A673 (cell line): Measurements from ENCODE around the gene PREX1. TPM values are rescaled to one million over a fixed set of nuclear protein-coding genes. Genes with fewer than 3 reads are reported as not detected.

Source experiments
- BruUV-seq: library from RNA; stranded (reverse); fragments of 400-500 nt; replicated peaks from 2 replicates; lab custom pipeline; 2021; lab: Mats Ljungman, UMichigan
- CTCF ChIA-PET: fragments of 300-600 bp; sonication (Branson Sonifier 250); formaldehyde crosslinking; loops from one replicate; lab custom pipeline; 2022; ENCODE audit warnings: antibody characterized with exemption; lab: Charles Lee
- POLR2A ChIA-PET: fragments of 300-600 bp; sonication (Branson Sonifier 250); formaldehyde crosslinking; loops from one replicate; lab custom pipeline; 2022; ENCODE audit warnings: antibody characterized with exemption; ENCODE audit not compliant: low non-redundant PET; lab: Charles Lee
- DNase-seq: peaks from one replicate; pipeline ENCODE4 v3.0.0-alpha.2; 2015; ENCODE audit warnings: low spot score
- H3K27ac ChIP-seq: fragments of 200-600 bp; sonication (generic); 2 replicates; pipeline ENCODE4 v1.5.1; 2016; ENCODE audit warnings: mixed run types, low read depth, mild to moderate bottlenecking, mixed read lengths, antibody characterized with exemption, low read length; ENCODE audit not compliant: poor library complexity, severe bottlenecking
- H3K27me3 ChIP-seq: fragments of 200-600 bp; sonication (generic); replicated peaks from 2 replicates; pipeline ENCODE4 v1.6.1; 2017; ENCODE audit warnings: mixed run types, low read depth, mild to moderate bottlenecking, mixed read lengths, antibody characterized with exemption, low read length; ENCODE audit not compliant: insufficient read depth, poor library complexity
- H3K36me3 ChIP-seq: fragments of 200-600 bp; sonication (generic); 2 replicates; pipeline ENCODE4 v1.6.1; 2016; ENCODE audit warnings: mixed run types, mild to moderate bottlenecking, mixed read lengths, antibody characterized with exemption, low read length; ENCODE audit not compliant: insufficient read depth, poor library complexity, severe bottlenecking
- H3K4me1 ChIP-seq: fragments of 200-600 bp; sonication (generic); 2 replicates; pipeline ENCODE4 v1.6.1; 2017; ENCODE audit warnings: mixed run types, mild to moderate bottlenecking, mixed read lengths, antibody characterized with exemption, low read length; ENCODE audit not compliant: insufficient read depth, poor library complexity, severe bottlenecking
- H3K4me3 ChIP-seq: fragments of 200-600 bp; sonication (generic); 2 replicates; pipeline ENCODE4 v1.5.1; 2016; ENCODE audit warnings: low read depth, mixed run types, mild to moderate bottlenecking, mixed read lengths, low read length; ENCODE audit not compliant: poor library complexity, severe bottlenecking
- H3K9me3 ChIP-seq: fragments of 200-600 bp; sonication (generic); 2 replicates; pipeline ENCODE4 v1.6.1; 2016; ENCODE audit warnings: mixed run types, low read depth, mild to moderate bottlenecking, mixed read lengths, antibody characterized with exemption, low read length; ENCODE audit not compliant: poor library complexity, severe bottlenecking
- CTCF ChIP-seq: fragments of 300-800, 200-600 bp; sonication (generic); conservative IDR thresholded peaks from 2 replicates; pipeline ENCODE4 v1.5.1; 2017; ENCODE audit warnings: low read depth, mild to moderate bottlenecking, antibody characterized with exemption, low read length, moderate library complexity, mixed read lengths
- EZH2 ChIP-seq: fragments of 200-600 bp; sonication (generic); IDR thresholded peaks from 2 replicates; pipeline ENCODE4 v1.6.1; 2017; ENCODE audit warnings: borderline replicate concordance, low read depth, mild to moderate bottlenecking, mixed read lengths, antibody characterized with exemption, low read length; ENCODE audit not compliant: poor library complexity, severe bottlenecking
- intact Hi-C: fragments of 100-400 bp; cut with micrococcal nuclease; formaldehyde crosslinking; loops from one replicate; pipeline ENCODE4 v1.10.0; 2022; ENCODE audit not compliant: unreplicated experiment
- total RNA-seq: library from RNA; stranded (reverse); gene quantifications from 2 replicates; pipeline ENCODE4 v1.2.3, GENCODE V29; 2021

Gene PREX1
- total RNA-seq, 1 experiment from 2014 or later = 145 TPM

- Histone ChIP-seq H3K27ac (no peak overlapping the region), H3K27me3 (no peaks in the 10 kb centered on the region), H3K9me3 (no peaks in the 10 kb centered on the region), H3K36me3 (no peaks in the 10 kb centered on the region), H3K4me1 (no peaks in the 10 kb centered on the region), H3K4me3 (no peak overlapping the region)
- CTCF ChIA-PET = no interaction called here
- DNase-seq = no peak
- POLR2A ChIA-PET = no interaction called here
- no TSS peak for BruUV-seq
- TF ChIP-seq CTCF (no peak), EZH2 (no peak)
- intact Hi-C loops = no loop called here
Measured at GRCh38 chr20:48577557-48577956, 250.2 kb downstream of the PREX1 start.

DNA sequence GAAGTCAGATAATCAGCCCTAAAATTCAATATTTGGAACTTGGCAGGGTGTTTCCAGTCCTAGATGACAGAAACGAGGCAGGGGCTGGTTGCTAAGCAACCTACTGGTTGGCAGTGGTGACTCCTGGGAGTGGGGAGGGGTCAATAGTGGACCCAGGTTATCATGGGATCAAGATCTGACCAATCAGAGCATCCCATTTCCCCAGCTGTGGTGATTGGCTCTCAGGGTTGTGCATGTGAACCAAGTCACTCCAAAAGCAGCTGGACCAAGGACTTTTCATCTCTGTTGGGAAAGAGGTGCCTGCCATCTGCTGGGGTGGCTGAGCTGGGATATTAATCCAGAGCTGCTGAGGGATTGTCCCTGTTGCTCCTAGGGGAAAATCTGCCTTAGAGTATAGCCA lies 253.4 kb downstream of the PREX1 start:
- Histone ChIP-seq H3K4me3 (no peak overlapping the region), H3K27me3 (no peaks in the 10 kb centered on the region), H3K4me1 (no peaks in the 10 kb centered on the region), H3K27ac (no peak overlapping the region), H3K36me3 (no peaks in the 10 kb centered on the region), H3K9me3 (no peaks in the 10 kb centered on the region)
- intact Hi-C loops = no loop called here
- no TSS peak for BruUV-seq
- TF ChIP-seq EZH2 (no peak), CTCF (no peak)
- DNase-seq = peak; percentile 34
- ChIA-PET CTCF (no interaction called here), POLR2A (no interaction called here)

Other genes with a start within 250 kb of the PREX1 start
- 23.5 and 26.1 TPM in 2 replicates for gene ARFGEF2, start 93.7 kb upstream of the PREX1 start, total RNA-seq
- gene CSE1L, start 218.3 kb upstream of the PREX1 start, total RNA-seq = 193 and 197 TPM in 2 replicates